SK-N-DZ (cell line): Measurements from ENCODE around the gene AHDC1.

Experiments
- DNase-seq: peaks from one replicate; pipeline ENCODE4 v3.0.0-alpha.2; 2015; ENCODE audit warnings: low spot score

AHDC1 gene

GRCh38 chr1:27599605-27600497 is 4.1 kb downstream of the AHDC1 start:
- DNase-seq = no peak

DNA sequence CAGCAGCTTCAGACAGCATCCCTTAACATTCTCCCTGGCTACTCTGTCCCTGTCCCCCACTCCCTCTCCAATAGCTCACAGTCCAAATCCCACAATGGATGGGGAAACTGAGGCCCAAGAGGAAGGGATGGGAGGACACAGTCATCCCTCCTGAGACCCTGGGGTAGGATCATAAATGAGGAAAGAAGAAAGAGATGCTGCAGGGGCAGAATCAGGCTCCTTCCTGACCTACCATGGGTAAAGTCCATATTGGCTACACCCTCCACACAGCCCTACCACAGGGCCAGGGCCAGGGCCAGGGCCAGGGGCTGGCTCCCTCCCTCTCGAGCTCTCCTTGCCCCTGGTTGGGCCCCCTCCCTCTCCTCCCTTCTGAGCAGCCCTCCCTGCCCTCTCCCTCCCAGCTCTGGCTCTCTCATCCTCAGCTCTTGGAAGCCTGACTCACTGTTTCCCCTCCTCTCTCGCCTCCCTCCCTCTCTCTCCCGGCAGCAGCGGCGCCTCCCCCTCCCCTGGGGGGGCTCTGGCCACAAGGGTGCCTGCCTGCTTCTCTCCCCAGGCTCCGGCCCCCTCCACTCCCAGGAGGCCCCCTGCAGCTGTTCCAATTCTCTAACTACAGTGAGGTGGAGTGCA is 4.9 kb downstream of the AHDC1 start:
- no peak for DNase-seq

DNA sequence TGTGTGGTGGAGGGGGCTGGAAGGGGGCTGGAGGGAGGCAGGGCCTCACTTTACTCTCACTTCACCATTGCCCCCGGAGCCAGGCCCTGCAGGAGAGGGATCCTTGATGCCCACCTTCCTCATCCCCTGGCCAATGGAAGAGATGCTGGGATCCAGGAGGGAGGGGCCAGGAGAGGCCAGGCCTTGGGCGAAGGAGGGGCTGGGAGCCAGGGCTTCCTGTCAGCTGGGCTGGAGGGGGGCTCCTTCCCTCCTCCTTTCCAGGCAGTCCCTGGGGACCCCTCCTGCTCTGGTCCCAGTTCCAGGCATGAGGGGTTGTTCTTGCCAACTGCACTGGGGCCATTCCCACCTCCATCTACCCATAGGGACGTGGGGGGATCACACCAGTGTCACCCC is 5.7 kb downstream of the AHDC1 start:
- DNase-seq = peak; percentile 76

- no peak for DNase-seq
These were observed 6.2 kb downstream of the AHDC1 start for GRCh38 chr1:27597516-27598294.

DNA sequence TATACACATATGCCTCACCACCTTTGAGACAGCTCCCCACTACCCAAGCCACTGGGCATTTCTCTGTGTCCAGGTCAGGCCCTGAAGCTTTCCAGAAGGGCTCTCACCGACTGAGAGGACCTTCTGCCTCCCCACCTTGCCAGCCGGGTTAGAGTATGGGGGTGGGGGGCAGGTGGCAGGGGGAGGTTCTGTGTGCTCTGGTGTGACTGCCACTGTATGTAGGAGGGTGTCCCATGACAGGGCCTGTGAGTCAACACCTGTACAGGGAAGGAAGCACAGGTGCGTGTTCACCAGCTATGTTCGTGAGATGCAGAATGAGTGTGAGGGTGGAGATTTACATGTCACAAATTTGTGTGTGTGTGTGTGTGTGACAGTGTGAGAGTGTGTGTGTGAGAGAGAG is 7.0 kb downstream of the AHDC1 start:
- no peak for DNase-seq

DNA sequence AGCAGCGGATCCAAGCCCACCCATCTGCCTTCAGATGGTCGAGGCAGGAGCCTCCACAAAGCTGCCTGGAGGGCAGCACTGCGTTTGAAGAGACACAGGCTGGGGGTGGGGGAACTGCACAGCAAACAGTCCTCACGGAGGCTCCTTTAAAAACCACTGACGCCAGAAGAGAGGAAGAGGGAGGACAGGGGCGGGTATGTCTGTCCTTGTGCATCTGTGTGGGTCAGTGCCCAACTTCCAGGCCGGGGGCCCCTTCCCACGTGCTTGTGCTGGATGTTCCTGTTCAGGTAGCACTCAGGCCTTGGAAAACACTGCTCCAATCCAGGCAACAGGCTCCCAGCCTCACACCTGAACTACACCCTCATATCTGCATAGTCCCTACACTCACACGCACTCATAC is 7.7 kb downstream of the AHDC1 start:
- DNase-seq = no peak

GRCh38 chr1:27595597-27595996 is 8.3 kb downstream of the AHDC1 start:
- no peak for DNase-seq

DNA sequence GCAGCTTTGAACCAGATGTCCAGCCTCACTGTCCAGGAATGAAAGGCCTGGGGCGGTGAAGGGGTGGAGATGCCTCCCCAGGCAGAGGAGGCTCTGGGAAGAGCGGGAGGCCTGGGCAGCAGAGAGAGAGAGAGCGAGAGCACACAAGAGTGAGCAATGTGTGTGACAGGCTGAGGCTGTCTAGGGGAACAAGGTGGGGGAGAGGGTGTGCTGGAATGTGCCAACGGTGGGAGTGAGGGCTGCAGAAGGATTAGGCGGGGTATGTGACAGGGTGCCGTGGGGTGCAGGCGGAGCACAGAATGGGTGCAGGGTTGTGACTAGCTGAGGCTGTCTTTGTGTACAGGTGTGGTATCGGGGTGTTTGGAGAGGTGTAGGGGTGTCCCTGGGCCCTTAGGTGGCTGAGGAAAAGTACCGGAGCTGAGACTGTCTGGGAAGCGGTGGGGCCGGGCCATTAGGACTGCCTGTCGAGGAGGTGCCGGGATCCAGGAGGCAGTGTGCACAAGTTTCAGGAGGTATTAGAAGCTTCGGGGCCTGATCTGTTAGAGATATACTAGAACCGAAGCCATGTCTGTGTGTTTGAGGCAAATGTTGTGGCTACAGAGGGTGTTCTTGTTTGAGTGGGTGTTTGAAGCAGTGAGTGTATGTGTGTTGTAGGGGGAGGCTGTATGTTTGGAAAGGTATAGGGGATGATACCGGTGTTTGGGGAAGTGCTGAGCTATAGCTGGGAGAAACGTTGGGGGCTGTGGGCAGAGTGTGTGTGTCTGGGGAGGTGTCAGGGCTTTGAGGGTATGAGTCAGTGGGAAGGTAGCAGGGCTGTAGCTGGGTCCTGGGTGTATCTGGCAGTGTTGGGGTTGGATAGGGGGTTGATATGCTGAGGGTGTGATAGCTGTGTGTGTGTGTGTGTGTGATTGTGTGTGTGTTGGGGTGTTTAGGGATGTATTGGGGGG is 9.1 kb downstream of the AHDC1 start:
- DNase-seq = no peak

GRCh38 chr1:27593678-27594563 is 10.0 kb downstream of the AHDC1 start:
- no peak for DNase-seq

DNA sequence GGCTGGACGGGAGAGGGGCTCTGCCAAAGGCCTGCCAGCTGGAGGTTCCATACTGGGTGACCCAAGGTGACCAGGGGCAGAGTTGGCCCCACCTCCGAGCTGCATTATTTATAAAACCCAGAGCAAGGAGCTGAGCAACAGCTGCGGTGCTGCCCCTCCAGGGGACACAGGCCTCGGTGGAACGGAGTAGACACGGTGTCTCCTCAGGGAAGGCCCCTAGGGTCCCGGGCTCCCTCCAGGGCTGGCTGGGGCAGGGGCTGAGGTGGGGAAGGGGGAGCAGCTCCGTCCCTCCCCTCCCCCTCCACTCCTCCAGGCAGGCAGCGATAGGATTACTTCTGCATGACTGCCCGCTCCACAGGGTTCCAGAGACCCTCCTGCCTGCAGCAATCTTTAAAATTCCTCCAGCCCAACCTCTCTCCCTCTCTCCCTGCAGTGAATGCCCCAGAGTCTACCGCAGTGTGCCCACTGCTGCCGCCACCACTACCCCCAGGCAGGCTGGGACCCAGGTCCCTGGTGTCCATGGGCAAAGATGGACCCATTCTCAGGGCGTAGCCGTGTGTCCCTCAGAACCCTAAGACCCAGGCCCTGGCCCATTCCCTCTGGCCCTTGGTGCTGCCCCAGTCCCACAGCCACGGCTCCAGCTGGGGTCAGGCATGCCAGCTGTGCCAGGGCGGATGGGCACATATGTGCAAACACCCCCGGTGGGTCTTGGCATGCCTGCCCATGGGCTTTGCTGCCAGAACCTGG is 10.8 kb downstream of the AHDC1 start:
- DNase-seq = no peak

- no peak for DNase-seq
These were observed 11.6 kb downstream of the AHDC1 start for GRCh38 chr1:27592232-27592930.

- DNase-seq = no peak
These were observed 12.3 kb downstream of the AHDC1 start for GRCh38 chr1:27591622-27592021.

DNA sequence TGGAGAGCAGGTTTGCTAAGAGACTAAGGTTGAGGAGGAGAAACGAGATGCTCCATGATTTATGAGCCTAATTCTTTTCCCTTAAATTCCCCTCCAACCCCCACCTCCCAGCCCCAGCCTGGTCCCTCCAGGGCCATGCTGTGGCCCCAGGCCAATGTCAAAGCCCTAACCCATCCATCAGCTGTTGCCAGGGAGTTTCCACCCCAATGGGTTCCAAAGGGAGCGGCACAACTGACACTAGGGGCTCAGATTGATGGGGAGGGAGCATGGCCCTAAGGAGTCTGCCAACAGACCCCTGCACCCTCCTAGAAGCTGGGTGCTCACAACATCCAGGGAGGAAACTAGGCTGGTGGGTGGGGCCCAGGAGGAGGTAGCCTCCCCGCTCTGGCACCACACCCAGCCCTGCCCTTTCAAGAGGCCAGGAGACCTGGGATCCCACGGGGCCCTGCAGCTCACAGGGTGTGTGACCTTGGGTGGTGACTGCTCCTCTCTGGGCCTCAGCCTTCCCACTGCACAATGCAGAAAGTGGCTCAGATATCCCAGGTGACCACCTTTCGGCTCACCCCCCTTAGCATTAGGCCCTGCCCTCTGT is 12.9 kb downstream of the AHDC1 start:
- DNase-seq = no peak

- no peak for DNase-seq
These were observed 14.0 kb downstream of the AHDC1 start for GRCh38 chr1:27589841-27590426.

DNA sequence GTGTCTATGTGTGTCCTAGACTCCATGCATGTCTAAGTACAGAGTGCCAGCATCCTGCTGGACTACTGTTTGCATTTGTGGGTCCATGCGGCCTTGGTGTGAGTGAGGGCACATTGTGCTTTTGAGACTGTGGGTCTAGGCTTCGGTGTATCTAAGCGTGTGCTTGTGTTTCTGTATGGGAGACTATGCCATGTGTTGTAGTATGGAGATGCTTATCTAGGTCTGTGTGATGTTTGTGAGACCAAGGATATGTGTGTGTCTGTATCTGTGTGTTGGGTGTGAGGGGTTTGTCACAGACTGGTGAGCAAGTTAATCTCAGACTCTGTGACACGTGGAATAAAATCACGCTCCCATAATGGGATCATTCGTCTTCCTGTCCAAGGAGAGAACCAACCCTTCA is 14.5 kb downstream of the AHDC1 start:
- no peak for DNase-seq

DNA sequence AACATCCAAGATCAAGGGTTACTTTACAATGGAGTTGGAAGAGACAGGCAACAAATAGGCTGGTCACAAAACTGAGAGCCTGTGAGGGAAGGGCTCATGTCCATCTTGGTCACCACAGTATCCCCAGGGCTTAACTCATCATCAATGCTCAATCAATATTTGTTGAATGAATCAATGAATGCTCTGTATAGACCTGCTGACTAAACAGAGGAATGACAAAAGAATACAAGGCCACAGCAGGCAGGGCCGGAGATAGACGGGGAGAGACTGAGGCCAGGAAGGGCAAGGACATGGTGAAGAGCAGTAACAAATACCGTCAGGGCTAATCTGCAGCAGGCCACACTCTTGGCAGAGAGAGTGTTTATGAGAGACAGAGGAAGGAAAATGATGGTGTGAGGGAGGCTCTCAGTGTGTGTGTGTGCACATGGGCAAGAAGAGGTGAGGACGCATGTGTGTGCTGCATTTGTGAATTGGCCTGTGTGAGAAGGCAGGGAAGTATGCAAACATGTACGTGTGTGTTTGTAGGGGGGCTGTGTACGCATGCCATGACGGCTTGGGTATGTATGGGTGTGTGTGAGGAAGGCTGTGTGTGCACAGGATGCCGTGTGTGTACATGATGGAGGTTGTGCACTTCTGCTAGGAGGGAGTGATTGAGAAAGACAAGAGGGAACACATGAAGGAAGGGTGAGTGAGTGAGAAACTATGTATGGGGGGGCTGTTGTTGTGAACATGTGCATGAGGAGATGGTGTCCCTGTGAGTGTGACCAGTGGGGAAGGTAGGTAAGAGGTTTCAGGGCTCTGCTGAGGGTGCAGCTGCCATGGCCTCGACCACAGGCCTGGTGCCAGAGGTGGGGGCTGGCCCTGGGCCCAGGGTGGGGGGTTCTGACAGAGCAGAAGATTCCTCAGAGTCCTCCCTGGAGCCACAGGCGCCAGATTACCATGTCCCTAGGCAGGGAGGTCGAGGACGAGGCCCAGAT is 15.4 kb downstream of the AHDC1 start:
- DNase-seq = no peak

DNA sequence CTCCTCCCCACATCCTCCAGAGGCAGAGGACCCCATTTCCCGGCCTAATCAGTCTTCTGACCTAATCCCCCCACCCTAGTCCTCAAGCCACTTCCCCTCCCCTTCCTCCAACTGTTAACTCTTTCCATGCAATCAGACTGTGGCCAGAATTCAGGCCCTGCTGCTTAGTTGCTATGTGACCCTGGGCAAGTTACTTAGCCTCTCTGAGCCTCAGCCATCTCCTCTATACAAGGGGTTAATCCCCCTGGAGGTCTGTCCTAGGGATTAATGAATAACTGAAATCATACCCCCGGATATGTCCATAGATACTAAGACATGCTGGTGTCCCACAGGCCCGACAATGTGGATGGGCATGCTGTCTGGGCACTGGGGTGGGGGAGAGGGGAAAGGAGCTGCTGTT is 18.3 kb downstream of the AHDC1 start:
- DNase-seq = no peak
